SU-DHL-6 (cell line): Measurements from ENCODE around the gene KCP.

Experiments used
- H2AFZ ChIP-seq: fragments of 200-600 bp; sonication (generic); 2 replicates; pipeline ENCODE4 v1.6.1; 2014; ENCODE audit warnings: low read depth, mild to moderate bottlenecking, moderate library complexity, mixed read lengths, antibody characterized with exemption, low read length; ENCODE audit not compliant: severe bottlenecking
- H3F3A ChIP-seq: fragments of 200-600 bp; shearing (Covaris generic); 2 replicates; pipeline ENCODE4 v1.6.0; 2016; ENCODE audit warnings: antibody characterized with exemption, mild to moderate bottlenecking; ENCODE audit not compliant: insufficient read depth
- H3K27ac ChIP-seq: fragments of 200-600 bp; sonication (generic); 2 replicates; pipeline ENCODE4 v1.5.1; 2016; ENCODE audit warnings: low read depth, mild to moderate bottlenecking, low read length, moderate library complexity, mixed read lengths
- H3K27me3 ChIP-seq: fragments of 200-600 bp; sonication (generic), shearing (Covaris generic); 2 replicates; pipeline ENCODE4 v1.6.0; 2014; ENCODE audit warnings: mild to moderate bottlenecking, low read length
- H3K36me3 ChIP-seq: fragments of 200-600 bp; sonication (generic); 2 replicates; pipeline ENCODE4 v1.6.1; 2014; ENCODE audit warnings: mild to moderate bottlenecking, low read length, mixed read lengths
- H3K4me2 ChIP-seq: fragments of 300-600, 200-600 bp; shearing (Covaris generic), sonication (generic); 2 replicates; pipeline ENCODE4 v1.6.0; 2014; ENCODE audit warnings: low read length, low read depth, mild to moderate bottlenecking; ENCODE audit not compliant: poor library complexity, severe bottlenecking
- H3K4me3 ChIP-seq: fragments of 200-600 bp; sonication (generic); 2 replicates; pipeline ENCODE4 v1.5.1; 2014; ENCODE audit warnings: antibody characterized with exemption, low read length, mild to moderate bottlenecking, mixed read lengths; ENCODE audit not compliant: insufficient read depth, poor library complexity, severe bottlenecking
- H3K79me2 ChIP-seq: fragments of 200-600 bp; sonication (generic); 2 replicates; pipeline ENCODE4 v1.6.1; 2014; ENCODE audit warnings: mild to moderate bottlenecking, low read length, moderate library complexity; ENCODE audit not compliant: insufficient read depth
- H3K9ac ChIP-seq: fragments of 200-600 bp; sonication (generic); 2 replicates; pipeline ENCODE4 v1.7.0; 2014; ENCODE audit warnings: mild to moderate bottlenecking, low read length
- H3K9me2 ChIP-seq: fragments of 200-600 bp; sonication (generic); replicated peaks from 2 replicates; pipeline ENCODE4 v1.6.1; 2014; ENCODE audit warnings: low read length; ENCODE audit not compliant: insufficient read depth
- H3K9me3 ChIP-seq: fragments of 200-600 bp; sonication (generic); 2 replicates; pipeline ENCODE4 v1.6.1; 2014; ENCODE audit warnings: low read length, mixed read lengths; ENCODE audit not compliant: insufficient read depth
- H4K20me1 ChIP-seq: fragments of 200-600 bp; sonication (generic); 2 replicates; pipeline ENCODE4 v1.6.1; 2014; ENCODE audit warnings: low read depth, mild to moderate bottlenecking, antibody characterized with exemption, low read length, moderate library complexity, mixed read lengths
- CTCF ChIP-seq: fragments of 200-600 bp; sonication (generic); IDR thresholded peaks from one replicate; pipeline ENCODE4 v1.5.1; 2017; ENCODE audit warnings: antibody characterized with exemption, mild to moderate bottlenecking, low read length, moderate library complexity; ENCODE audit not compliant: insufficient read depth, poor library complexity, severe bottlenecking
- EZH2phosphoT487 ChIP-seq: fragments of 200-600 bp; sonication (generic), shearing (Covaris generic); conservative IDR thresholded peaks from 2 replicates; pipeline ENCODE4 v1.6.1; 2018; ENCODE audit warnings: mild to moderate bottlenecking, antibody characterized with exemption, low read length, moderate library complexity, mixed read lengths

Gene KCP

GRCh38 chr7:128937647-128938543 is 27.4 kb upstream of the KCP start, which contains the start of gene IRF5:
Gene IRF5 (plus strand): TSS chr7:128937927. CDS start chr7:128942082, 4,155 bp downstream.
- H3F3A ChIP-seq, result peaks cover 3% of the 10 kb centered on the region; the same call in 1 of the 2 replicates
- H3K9me3 ChIP-seq, result no peaks in the 10 kb centered on the region
- H3K36me3 ChIP-seq, result no peaks in the 10 kb centered on the region
- H3K9ac ChIP-seq, result peak within 1 kb of the TSS; percentile 51
- H3K4me3 ChIP-seq, result peak within 1 kb of the TSS; percentile 47
- no peaks in the 10 kb centered on the region for H3K79me2 ChIP-seq
- peak within 1 kb of the TSS; percentile 58 for H3K4me2 ChIP-seq
- H2AFZ ChIP-seq, result peak within 1 kb of the TSS; percentile 81
- no peak within 1 kb of the TSS for H3K27ac ChIP-seq
- H3K9me2 ChIP-seq, result no peaks in the 10 kb centered on the region
- no peaks in the 10 kb centered on the region for H3K27me3 ChIP-seq
- H4K20me1 ChIP-seq, result no peaks in the 10 kb centered on the region
- TF ChIP-seq CTCF, result no peak
- no peak for TF ChIP-seq EZH2phosphoT487

- H2AFZ ChIP-seq, result peak overlapping the region; percentile 81
- TF ChIP-seq EZH2phosphoT487 (no peak), CTCF (no peak)
- H3K4me2 ChIP-seq, result peak overlapping the region; percentile 58
- no peak overlapping the region for H3K4me3 ChIP-seq
- no peak overlapping the region for H3K27ac ChIP-seq
- peak overlapping the region; percentile 51; the same call in 1 of the 2 replicates for H3K9ac ChIP-seq
- H3K36me3 ChIP-seq, result no peaks in the 10 kb centered on the region
- peaks cover 3% of the 10 kb centered on the region; the same call in 1 of the 2 replicates for H3F3A ChIP-seq
- H4K20me1 ChIP-seq, result no peaks in the 10 kb centered on the region
- no peaks in the 10 kb centered on the region for H3K79me2 ChIP-seq
- no peaks in the 10 kb centered on the region for H3K9me3 ChIP-seq
- H3K9me2 ChIP-seq, result no peaks in the 10 kb centered on the region
- no peaks in the 10 kb centered on the region for H3K27me3 ChIP-seq
These were observed 26.8 kb upstream of the KCP start for GRCh38 chr7:128937271-128937646.

GRCh38 chr7:128936798-128937197 is 26.3 kb upstream of the KCP start:
- no peak overlapping the region for H3K9ac ChIP-seq
- H3K4me3 ChIP-seq, result no peak overlapping the region
- no peak overlapping the region for H3K4me2 ChIP-seq
- no peaks in the 10 kb centered on the region for H3K9me3 ChIP-seq
- no peak overlapping the region for H2AFZ ChIP-seq
- no peaks in the 10 kb centered on the region for H3K79me2 ChIP-seq
- H3K27me3 ChIP-seq, result no peaks in the 10 kb centered on the region
- H3K36me3 ChIP-seq, result no peaks in the 10 kb centered on the region
- no peaks in the 10 kb centered on the region for H3K9me2 ChIP-seq
- H4K20me1 ChIP-seq, result no peaks in the 10 kb centered on the region
- TF ChIP-seq CTCF, result no peak
- no peak for TF ChIP-seq EZH2phosphoT487
- no peak overlapping the region for H3K27ac ChIP-seq
- H3F3A ChIP-seq, result peaks cover 3% of the 10 kb centered on the region; the same call in 1 of the 2 replicates
